Measurements from ENCODE around the gene PIGL. TPM values are rescaled to one million over a fixed set of nuclear protein-coding genes. Genes with fewer than 3 reads are reported as not detected.

The PIGL gene
- total RNA-seq, 2 donors from 2014 or later = 22.5 to 74.0 TPM

GRCh38 chr17:16251556-16251955, 34.5 kb downstream of the PIGL start:
- 95% methylated on average over 1 of the region's 1 CpG for WGBS
- Histone ChIP-seq H3K27ac (no peak overlapping the region), H3K4me3 (no peak overlapping the region), H3K9me3 (no peaks in the 10 kb centered on the region), H3K36me3 (no peaks in the 10 kb centered on the region), H3K27me3 (replicated peaks; ENCODE audit: insufficient read depth) (no peaks in the 10 kb centered on the region), H3K4me1 (replicated peaks) (peaks cover 4% of the 10 kb centered on the region)
- intact Hi-C loops (cut with DNase I) = no loop called here
- no peak for DNase-seq (ENCODE audit: low spot score)
- TF ChIP-seq POLR2A (IDR thresholded peaks at IDR 0.05) = no peak
- TF ChIP-seq POLR2AphosphoS5 (IDR thresholded peaks at IDR 0.05) = no peak
- no peak for TF ChIP-seq CTCF (IDR thresholded peaks at IDR 0.05)

- Histone ChIP-seq H3K4me1 (replicated peaks) (peaks cover 4% of the 10 kb centered on the region), H3K4me3 (no peak overlapping the region), H3K27me3 (replicated peaks; ENCODE audit: insufficient read depth) (no peaks in the 10 kb centered on the region), H3K36me3 (no peaks in the 10 kb centered on the region), H3K9me3 (no peaks in the 10 kb centered on the region), H3K27ac (peak overlapping the region; percentile 37 to 57)
- intact Hi-C loops (cut with DNase I) = no loop called here
- 68% methylated on average over 9 of the region's 9 CpGs for WGBS
- no peak for DNase-seq (ENCODE audit: low spot score)
- no peak for TF ChIP-seq POLR2AphosphoS5 (IDR thresholded peaks at IDR 0.05)
- no peak for TF ChIP-seq POLR2A (IDR thresholded peaks at IDR 0.05)
- no peak for TF ChIP-seq CTCF (IDR thresholded peaks at IDR 0.05)
These were observed 37.9 kb downstream of the PIGL start for GRCh38 chr17:16254773-16255400.

GRCh38 chr17:16255481-16255921, 38.5 kb downstream of the PIGL start:
- Histone ChIP-seq H3K27me3 (replicated peaks; ENCODE audit: insufficient read depth) (no peaks in the 10 kb centered on the region), H3K9me3 (no peaks in the 10 kb centered on the region), H3K27ac (peak overlapping the region; percentile 37 to 57), H3K4me3 (no peak overlapping the region), H3K4me1 (replicated peaks) (peaks cover 4% of the 10 kb centered on the region), H3K36me3 (no peaks in the 10 kb centered on the region)
- TF ChIP-seq POLR2AphosphoS5 (IDR thresholded peaks at IDR 0.05) (peak; percentile 20), POLR2A (IDR thresholded peaks at IDR 0.05) (no peak)
- peak; percentile 23 for DNase-seq (ENCODE audit: low spot score)
- 14% methylated on average over 4 of the region's 4 CpGs for WGBS
- intact Hi-C loops (cut with DNase I) = no loop called here

GRCh38 chr17:16258901-16259300, 41.9 kb downstream of the PIGL start:
- peaks cover 4% of the 10 kb centered on the region for H3K4me1 ChIP-seq (replicated peaks)
- H3K4me3 ChIP-seq = no peak overlapping the region
- H3K27ac ChIP-seq = no peak overlapping the region
- no peaks in the 10 kb centered on the region for H3K9me3 ChIP-seq
- H3K27me3 ChIP-seq (replicated peaks; ENCODE audit: insufficient read depth) = no peaks in the 10 kb centered on the region
- intact Hi-C loops (cut with DNase I) = no loop called here
- DNase-seq (ENCODE audit: low spot score) = no peak
- 88% methylated on average over 1 of the region's 1 CpG for WGBS
- no peaks in the 10 kb centered on the region for H3K36me3 ChIP-seq
- no peak for TF ChIP-seq CTCF (IDR thresholded peaks at IDR 0.05)
- TF ChIP-seq POLR2AphosphoS5 (IDR thresholded peaks at IDR 0.05) = no peak
- no peak for TF ChIP-seq POLR2A (IDR thresholded peaks at IDR 0.05)

GRCh38 chr17:16259926-16260325, 42.9 kb downstream of the PIGL start:
- H3K9me3 ChIP-seq = no peaks in the 10 kb centered on the region
- no peak for DNase-seq (ENCODE audit: low spot score)
- no peaks in the 10 kb centered on the region for H3K27me3 ChIP-seq (replicated peaks; ENCODE audit: insufficient read depth)
- H3K27ac ChIP-seq = no peak overlapping the region
- peaks cover 4% of the 10 kb centered on the region for H3K4me1 ChIP-seq (replicated peaks)
- no peak overlapping the region for H3K4me3 ChIP-seq
- intact Hi-C loops (cut with DNase I) = no loop called here
- H3K36me3 ChIP-seq = no peaks in the 10 kb centered on the region
- 97% methylated on average over 6 of the region's 6 CpGs for WGBS
- TF ChIP-seq POLR2A (IDR thresholded peaks at IDR 0.05) (no peak), CTCF (IDR thresholded peaks at IDR 0.05) (no peak), POLR2AphosphoS5 (IDR thresholded peaks at IDR 0.05) (no peak)
